GM12878 (cell line): ENCODE data around the gene CNOT2. TPM values are rescaled to one million over a fixed set of nuclear protein-coding genes. Genes with fewer than 3 reads are reported as not detected.

Experiments used
- ATAC-seq: fragments of 200-7000 bp; cut with Tn5 transposase; 3 replicates; pipeline ENCODE4 v1.9.1; 2020; ENCODE audit warnings: mild to moderate bottlenecking, moderate library complexity
- BruUV-seq: library from RNA; stranded (reverse); fragments of 400-500 nt; replicated peaks from 2 replicates; lab custom pipeline; 2021; lab: Mats Ljungman, UMichigan
- CTCF ChIA-PET: fragments of 300-600 bp; sonication (Branson Sonifier 250); formaldehyde crosslinking; extraction: SDS; loops from one replicate; lab custom pipeline; 2021; ENCODE audit warnings: inconsistent platforms; lab: Yijun Ruan, JAX
- POLR2A ChIA-PET: fragments of 350-600 bp; formaldehyde crosslinking; extraction: SDS; loops from one replicate; lab custom pipeline; 2021; ENCODE audit warnings: inconsistent platforms; lab: Charles Lee
- RAD21 ChIA-PET: fragments of 300-600 bp; sonication (Branson Sonifier 250); formaldehyde crosslinking; loops from one replicate; lab custom pipeline; 2023; ENCODE audit warnings: antibody characterized with exemption; ENCODE audit not compliant: unreplicated experiment; lab: Charles Lee
- SMC1A ChIA-PET: fragments of 300-600 bp; sonication (Branson Sonifier 250); formaldehyde crosslinking; loops from one replicate; lab custom pipeline; 2023; ENCODE audit not compliant: unreplicated experiment, uncharacterized antibody; lab: Charles Lee
- DNase-seq: peaks from one replicate; pipeline ENCODE4 v3.0.0-alpha.2; 2011; ENCODE audit warnings: low read depth, low spot score
- FAIRE-seq: peaks from 3 replicates; lab custom pipeline; 2011; peaks lifted over from hg19 to GRCh38; lab: Jason Lieb, UNC
- H2AFZ ChIP-seq: 2 replicates; pipeline ENCODE4 v1.6.0; 2011; ENCODE audit warnings: low read depth, low read length, control low read depth; ENCODE audit not compliant: control insufficient read depth
- H3K27ac ChIP-seq: 2 replicates; pipeline ENCODE4 v1.5.1; 2011; ENCODE audit warnings: control low read depth; ENCODE audit not compliant: control insufficient read depth, insufficient read depth
- H3K27me3 ChIP-seq, 2 experiments: replicated peaks in 1 of 2; 2 replicates each; pipeline versions ENCODE4 v1.6.0 to v1.6.1; 2011; ENCODE audit warnings: low read length in 1 of 2; ENCODE audit not compliant: control insufficient read depth in 2 of 2, insufficient read depth in 2 of 2
- H3K36me3 ChIP-seq, 2 experiments: 2 replicates each; pipeline ENCODE4 v1.5.1; 2011; ENCODE audit warnings: low read length in 1 of 2; ENCODE audit not compliant: control insufficient read depth in 2 of 2, insufficient read depth in 2 of 2
- H3K4me1 ChIP-seq: 2 replicates; pipeline ENCODE4 v1.6.1; 2011; ENCODE audit warnings: mild to moderate bottlenecking, low read length, moderate library complexity, mixed read lengths; ENCODE audit not compliant: control insufficient read depth, insufficient read depth
- H3K4me2 ChIP-seq: 2 replicates; pipeline ENCODE4 v1.6.0; 2011; ENCODE audit warnings: control low read depth; ENCODE audit not compliant: control insufficient read depth, insufficient read depth
- H3K4me3 ChIP-seq: fragments of 200-600 bp; sonication (generic); 2 replicates; pipeline ENCODE4 v1.5.1; 2016
- H3K79me2 ChIP-seq: 2 replicates; pipeline ENCODE4 v1.6.0; 2011; ENCODE audit warnings: low read length; ENCODE audit not compliant: control insufficient read depth, insufficient read depth
- H3K9ac ChIP-seq: 2 replicates; pipeline ENCODE4 v1.8.0; 2011; ENCODE audit warnings: low read length, control low read depth, mixed read lengths; ENCODE audit not compliant: control insufficient read depth, insufficient read depth
- H3K9me3 ChIP-seq: replicated peaks from 3 replicates; pipeline ENCODE4 v1.5.1; 2011; ENCODE audit warnings: mild to moderate bottlenecking, low read length; ENCODE audit not compliant: control insufficient read depth, insufficient read depth
- H4K20me1 ChIP-seq: 2 replicates; pipeline ENCODE4 v1.6.0; 2011; ENCODE audit not compliant: control insufficient read depth, insufficient read depth
- BACH1 ChIP-seq: fragments of 450-650 bp; IDR thresholded peaks from 2 replicates; pipeline ENCODE4 v1.6.1; 2017; ENCODE audit warnings: mild to moderate bottlenecking, borderline replicate concordance
- CBX3 ChIP-seq: fragments of 200-600 bp; sonication (generic); IDR thresholded peaks from 2 replicates; pipeline ENCODE4 v1.6.1; 2016; ENCODE audit warnings: low read depth, borderline replicate concordance
- CREM ChIP-seq: IDR thresholded peaks from 2 replicates; pipeline ENCODE4 v1.6.1; 2014; ENCODE audit warnings: antibody characterized with exemption, low read depth
- E4F1 ChIP-seq: fragments of 450-650 bp; IDR thresholded peaks from 2 replicates; pipeline ENCODE4 v1.6.1; 2018; ENCODE audit warnings: borderline replicate concordance, mild to moderate bottlenecking; ENCODE audit not compliant: partially characterized antibody
- ESRRA ChIP-seq: IDR thresholded peaks from 2 replicates; pipeline ENCODE4 v1.6.1; 2012; ENCODE audit warnings: mild to moderate bottlenecking, low read length, improper control_type of control experiment
- GATAD2B ChIP-seq: fragments of 450-650 bp; conservative IDR thresholded peaks from 2 replicates; pipeline ENCODE4 v1.6.1; 2017; ENCODE audit warnings: low read depth, mild to moderate bottlenecking, moderate library complexity
- MYC ChIP-seq: IDR thresholded peaks from 2 replicates; pipeline ENCODE4 v1.6.1; 2011; ENCODE audit warnings: mild to moderate bottlenecking, low read length, moderate library complexity, inconsistent platforms; ENCODE audit not compliant: insufficient read depth, insufficient replicate concordance, insufficient read length, severe bottlenecking
- NR2C1 ChIP-seq: fragments of 450-650 bp; IDR thresholded peaks from 2 replicates; pipeline ENCODE4 v1.6.1; 2017; ENCODE audit warnings: antibody characterized with exemption, mild to moderate bottlenecking, moderate library complexity
- SIN3A ChIP-seq: IDR thresholded peaks from 2 replicates; pipeline ENCODE4 v1.6.1; 2012; ENCODE audit warnings: low read depth, low read length, improper control_type of control experiment
- SPI1 ChIP-seq: IDR thresholded peaks from 2 replicates; pipeline ENCODE4 v1.6.1; 2011; ENCODE audit warnings: low read depth, mild to moderate bottlenecking, low read length, moderate library complexity, borderline replicate concordance; ENCODE audit not compliant: insufficient read depth
- SUZ12 ChIP-seq: fragments of 200-600 bp; sonication (generic); IDR thresholded peaks from one replicate; pipeline ENCODE4 v1.6.1; 2018; ENCODE audit warnings: antibody characterized with exemption, mild to moderate bottlenecking; ENCODE audit not compliant: unreplicated experiment
- TCF3 ChIP-seq: IDR thresholded peaks from 2 replicates; pipeline ENCODE4 v1.6.1; 2012; ENCODE audit warnings: low read depth, mild to moderate bottlenecking, low read length, borderline replicate concordance; ENCODE audit not compliant: insufficient read depth
- YBX1 ChIP-seq: fragments of 450-650 bp; IDR thresholded peaks from 2 replicates; pipeline ENCODE4 v1.6.1; 2016; ENCODE audit warnings: antibody characterized with exemption
- ZNF207 ChIP-seq: fragments of 450-650 bp; IDR thresholded peaks from 2 replicates; pipeline ENCODE4 v1.6.1; 2014; ENCODE audit warnings: antibody characterized with exemption, mild to moderate bottlenecking, borderline replicate concordance
- ZNF592 ChIP-seq: fragments of 450-650 bp; IDR thresholded peaks from 2 replicates; pipeline ENCODE4 v1.6.1; 2017; ENCODE audit warnings: mild to moderate bottlenecking, moderate library complexity
- WGBS: methylation state at CpG from one replicate; pipeline ENCODE4 v1.1.6; 2016; ENCODE audit warnings: low lambda C conversion rate; ENCODE audit not compliant: insufficient replicate concordance, insufficient coverage; ENCODE audit errors: missing lambda C conversion rate; 5-methylcytosine and 5-hydroxymethylcytosine counted together
- in situ Hi-C: fragments of 300-500 bp; cut with MboI; formaldehyde crosslinking; loops from 9 replicates; pipeline ENCODE4 v1.14.3; 2018; ENCODE audit warnings: mixed read lengths
- intact Hi-C: fragments of 100-400 bp; cut with micrococcal nuclease; formaldehyde crosslinking; loops from one replicate; pipeline ENCODE4 v1.14.2; 2022; ENCODE audit not compliant: unreplicated experiment
- polyA plus RNA-seq, 11 experiments: library from polyadenylated mRNA; depleted of rRNA in 4 of 11; unstranded in 6 of 11; stranded (reverse) in 5 of 11; fragments of >200 nt; fragmentation: Nextera tagmentation in 4 of 11; fragmentation: Illumina TruSeq in 1 of 11; extraction: Ambion mirVana in 4 of 11; extraction: Trizol in 1 of 11; gene quantifications; 1 replicate in 1 of 11; 2 replicates in 10 of 11; pipeline versions ENCODE4 v1.2.1 to v1.2.3, GENCODE V29; 2011 to 2016; ENCODE audit warnings: inconsistent platforms in 2 of 11, missing spikeins in 2 of 11, low read depth in 1 of 11
- total RNA-seq, 4 experiments: library from RNA; depleted of rRNA in 3 of 4; stranded (reverse); fragments of >200 nt in 3 of 4; fragmentation: Illumina TruSeq in 1 of 4; extraction: Trizol in 1 of 4; gene quantifications; 2 replicates each; pipeline versions ENCODE4 v1.2.1 to v1.2.3, GENCODE V29; 2013 to 2021

CNOT2 gene
- total and polyA plus RNA-seq, 10 of the 15 experiments (the other 5 are each of a cell fraction or from before 2014, with no cell fraction given): 37.9 to 127 (median 82.4) TPM

GRCh38 chr12:70309348-70309747, 66.1 kb downstream of the CNOT2 start:
- Histone ChIP-seq H3K27me3 (no peaks in the 10 kb centered on the region), H2AFZ (no peak overlapping the region), H3K9me3 (peaks cover 1% of the 10 kb centered on the region; the same call in 1 of the 3 replicates), H3K4me1 (no peaks in the 10 kb centered on the region), H4K20me1 (no peaks in the 10 kb centered on the region), H3K4me3 (no peak overlapping the region), H3K4me2 (no peak overlapping the region), H3K36me3 (peaks cover 0 to 3% of the 10 kb centered on the region in 2 experiments; a peak in 3 of 4 replicates), H3K27ac (no peak overlapping the region), H3K79me2 (peaks cover 2% of the 10 kb centered on the region), H3K9ac (no peak overlapping the region)
- in situ Hi-C loops: no loop called here
- intact Hi-C loops: no loop called here
- WGBS: 96% methylated on average over 2 of the region's 2 CpGs
- CTCF ChIA-PET: interaction anchor here (0.6 kb wide), 1 partner anchor 1088 kb away, joined by 4 read pairs; no protein-coding TSS in a partner anchor
- RAD21 ChIA-PET: interaction anchor here (1.1 kb wide), 1 partner anchor 43 kb away, joined by 3 read pairs; no protein-coding TSS in a partner anchor
- FAIRE-seq (no peak), DNase-seq (no peak), ATAC-seq (no peak)
- TF ChIP-seq ZNF592 (no peak), E4F1 (no peak), GATAD2B (no peak), SIN3A (no peak), SPI1 (no peak), NR2C1 (no peak), SUZ12 (no peak), BACH1 (no peak), ESRRA (no peak), CREM (no peak), TCF3 (no peak), MYC (no peak), ZNF207 (no peak), CBX3 (no peak), YBX1 (no peak)
- no TSS peak for BruUV-seq
- POLR2A ChIA-PET: no interaction called here
- SMC1A ChIA-PET: interaction anchor here (2.2 kb wide), 1 partner anchor 16 kb away, joined by 6 read pairs; no protein-coding TSS in a partner anchor
